Large intestine (tissue), 1 donor: Measurements from ENCODE around the gene S100Z. TPM values are rescaled to one million over a fixed set of nuclear protein-coding genes. Genes with fewer than 3 reads are reported as not detected.

Experiments used
- polyA plus RNA-seq: library from polyadenylated mRNA; unstranded; fragments of 120-200 nt; gene quantifications from one replicate; pipeline ENCODE4 v1.2.1, GENCODE V29; 2013

S100Z gene
- polyA plus RNA-seq, 1 donor, result 0.51 TPM

Other genes starting within 250 kb of the S100Z start
- 5.4 TPM for gene F2RL2, start 226.6 kb upstream of the S100Z start, polyA plus RNA-seq
- gene F2R, start 133.9 kb upstream of the S100Z start, polyA plus RNA-seq, result 52.5 TPM
- 76.0 TPM for gene F2RL1, start 31.0 kb upstream of the S100Z start, polyA plus RNA-seq
- 0.76 TPM for gene CRHBP, start 103.0 kb downstream of the S100Z start, polyA plus RNA-seq
- gene AGGF1, start 180.4 kb downstream of the S100Z start, polyA plus RNA-seq, result 26.8 TPM
- 16.6 TPM for gene ZBED3, start 237.3 kb downstream of the S100Z start, polyA plus RNA-seq